Measurements from ENCODE around the gene VWA5B2. TPM values are rescaled to one million over a fixed set of nuclear protein-coding genes. Genes with fewer than 3 reads are reported as not detected.
A peak's percentile ranks its signal among the peaks of the same experiment; 100 is the strongest.

VWA5B2 gene
- total and polyA plus RNA-seq, 9 of the 15 experiments (the other 6 are each of a cell fraction or from before 2014, with no cell fraction given): 0.04 TPM; not detected in 8

- TF ChIP-seq SFPQ (IDR thresholded peaks at IDR 0.05; ENCODE audit: low read depth, low read length): no peak
- no peak for TF ChIP-seq NR2C2 (CRISPR knock-in tag; IDR thresholded peaks at IDR 0.05)
- TF ChIP-seq NR2C2 (tag; IDR thresholded peaks at IDR 0.05): no peak
- TF ChIP-seq VEZF1 (CRISPR knock-in tag; IDR thresholded peaks at IDR 0.05): peak; percentile 95
- no peak for TF ChIP-seq POLR2B (IDR thresholded peaks at IDR 0.05; ENCODE audit: low read depth, partially characterized antibody)
- no peak for TF ChIP-seq XRCC4 (IDR thresholded peaks at IDR 0.05; ENCODE audit: extremely low read depth, insufficient read depth, insufficient read length)
- TF ChIP-seq TRIM25 (IDR thresholded peaks at IDR 0.05; ENCODE audit: borderline replicate concordance): no peak
- TF ChIP-seq MIER1 (IDR thresholded peaks at IDR 0.05; ENCODE audit: low read depth): peak; percentile 84
- no peak for TF ChIP-seq SRSF7 (optimal IDR thresholded peaks at IDR 0.05; ENCODE audit: low read depth, low read length)
- TF ChIP-seq ZSCAN29 (IDR thresholded peaks at IDR 0.05): 0 out of 2 replicates have a peak, but pooled peaks have one; percentile 22
- no peak for TF ChIP-seq TAF1 (IDR thresholded peaks at IDR 0.05; ENCODE audit: control insufficient read depth, extremely low read depth, insufficient read depth, low read length, severe bottlenecking)
- no peak for TF ChIP-seq ZNF436 (CRISPR knock-in tag; IDR thresholded peaks at IDR 0.05)
- TF ChIP-seq CGGBP1 (CRISPR knock-in tag; IDR thresholded peaks at IDR 0.05): no peak
Measured at GRCh38 chr3:184259878-184260723, 30.7 kb downstream of the VWA5B2 start (continued).

Data from K562 (cell line).